Hematopoietic multipotent progenitor cell treated with erythropoietin and hydrocortisone succinate and interleukin-3 and kit ligand, for 15 days (in vitro differentiated cells): ENCODE data around the gene CLP1.

ENCODE experiments used
- DNase-seq: peaks from one replicate; pipeline ENCODE4 v3.0.0-alpha.2; 2015; ENCODE audit warnings: low spot score

The CLP1 gene

DNA sequence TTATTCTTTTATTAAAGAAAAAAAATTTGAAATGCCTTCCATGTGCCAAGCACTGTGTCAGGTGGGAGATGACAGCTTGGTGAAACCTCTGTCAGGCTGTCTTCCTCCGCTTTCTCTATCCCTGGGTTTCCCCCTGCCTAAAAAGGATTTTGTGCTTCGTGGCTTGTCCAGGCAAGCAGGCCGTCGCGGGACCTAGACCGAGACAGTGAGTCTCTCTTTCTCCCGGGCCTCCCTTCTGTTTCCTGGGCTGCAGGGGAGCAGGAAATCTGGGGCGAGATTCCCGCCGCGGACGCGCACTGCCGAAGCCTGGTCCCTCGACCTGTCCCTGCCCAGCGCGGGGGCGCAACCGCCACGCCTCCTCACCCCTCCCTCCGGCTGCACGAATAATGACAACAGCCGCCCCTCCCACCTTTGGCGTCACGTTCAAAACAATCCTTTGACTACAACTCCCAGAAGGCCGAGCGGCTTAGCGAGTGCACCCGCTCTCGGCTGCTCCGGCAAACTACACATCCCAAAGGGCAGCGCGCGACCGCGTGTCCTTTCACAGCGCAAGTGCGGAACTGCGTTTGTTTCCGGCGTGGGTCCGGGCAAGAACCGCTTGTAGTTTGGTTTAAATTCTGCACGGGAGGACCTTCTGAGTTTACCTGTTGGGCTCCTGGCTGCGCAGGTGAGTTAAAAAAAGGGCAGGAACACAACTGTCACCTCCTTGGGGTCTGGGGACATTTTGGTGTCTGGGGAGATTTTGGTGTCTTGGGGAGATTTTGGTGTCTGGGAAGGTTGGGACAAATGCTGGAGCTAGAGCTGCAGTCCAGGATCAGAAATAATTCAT, at the start of gene CLP1:
TSS of gene CLP1 (plus strand) at position 569 of the 829 bp plus-strand sequence. CDS start 1,715 bp downstream, outside the sequence.
- DNase-seq = peak; percentile 98

DNA sequence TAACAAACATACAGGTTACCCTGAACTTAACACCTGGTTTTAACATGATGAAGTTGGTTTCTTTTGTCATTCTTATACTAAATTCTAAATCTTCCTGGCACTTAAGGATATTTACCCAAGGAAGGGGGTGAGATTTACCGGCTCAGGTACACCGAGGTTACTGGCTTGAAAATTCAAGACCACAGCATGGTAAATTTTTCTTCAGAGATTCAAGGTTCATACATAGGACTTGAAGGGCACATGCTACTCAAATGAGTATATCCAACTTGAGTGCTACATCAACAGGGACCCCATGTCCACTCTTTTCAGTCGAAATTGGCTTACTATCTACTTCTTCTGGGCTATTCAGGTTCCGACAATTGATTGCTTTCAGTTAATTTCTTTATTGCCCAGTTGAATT, 47.4 kb upstream of the CLP1 start:
- DNase-seq = no peak

DNA sequence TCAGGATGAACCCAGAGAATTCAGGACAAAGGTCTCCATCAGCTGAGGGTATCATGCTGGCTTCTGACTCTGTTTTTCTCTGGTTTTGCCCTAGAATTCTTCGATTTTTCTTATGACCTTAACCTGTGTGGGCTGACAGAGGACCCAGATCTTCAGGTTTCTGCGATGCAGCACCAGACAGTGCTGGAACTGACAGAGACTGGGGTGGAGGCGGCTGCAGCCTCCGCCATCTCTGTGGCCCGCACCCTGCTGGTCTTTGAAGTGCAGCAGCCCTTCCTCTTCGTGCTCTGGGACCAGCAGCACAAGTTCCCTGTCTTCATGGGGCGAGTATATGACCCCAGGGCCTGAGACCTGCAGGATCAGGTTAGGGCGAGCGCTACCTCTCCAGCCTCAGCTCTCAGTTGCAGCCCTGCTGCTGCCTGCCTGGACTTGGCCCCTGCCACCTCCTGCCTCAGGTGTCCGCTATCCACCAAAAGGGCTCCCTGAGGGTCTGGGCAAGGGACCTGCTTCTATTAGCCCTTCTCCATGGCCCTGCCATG, 43.3 kb upstream of the CLP1 start:
- DNase-seq = no peak

DNA sequence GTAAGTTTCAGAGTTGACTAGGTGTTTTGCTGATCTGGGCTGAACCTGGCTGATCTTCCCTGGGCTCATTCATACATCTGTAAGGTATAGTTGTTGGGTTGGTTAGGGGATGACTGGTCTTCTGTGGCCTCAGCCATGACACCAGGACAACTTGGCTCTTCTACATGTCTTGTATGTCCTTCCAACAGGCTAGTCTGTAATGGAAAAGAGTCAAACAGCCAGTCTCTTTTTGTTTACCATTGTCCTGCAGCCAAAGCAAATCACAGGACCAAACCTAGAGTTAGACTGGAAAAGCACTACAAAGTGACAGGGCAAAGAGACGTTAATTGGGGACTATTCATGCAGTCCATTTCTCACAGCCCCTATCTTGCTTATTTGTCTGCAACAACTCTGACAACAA, 42.3 kb upstream of the CLP1 start:
- no peak for DNase-seq

DNA sequence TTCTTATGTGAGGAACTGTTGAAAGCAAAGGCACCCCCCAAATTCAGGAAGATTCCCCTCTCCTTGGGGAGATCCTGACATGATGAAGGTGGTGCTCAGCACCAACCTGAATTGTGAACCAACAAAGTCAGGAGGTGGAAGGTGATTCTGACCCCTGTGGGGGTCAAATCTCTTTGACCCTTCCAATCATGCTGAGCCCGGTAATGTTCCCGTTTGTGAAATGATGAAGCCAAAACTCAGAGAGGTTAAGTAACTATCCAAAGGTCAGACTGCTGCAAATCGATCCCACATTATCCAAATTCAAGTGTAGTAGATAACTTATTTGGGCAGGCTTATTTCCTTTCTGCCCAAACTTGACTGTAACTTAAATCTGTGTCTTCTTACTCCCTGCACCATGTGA, 41.0 kb upstream of the CLP1 start:
- no peak for DNase-seq

DNA sequence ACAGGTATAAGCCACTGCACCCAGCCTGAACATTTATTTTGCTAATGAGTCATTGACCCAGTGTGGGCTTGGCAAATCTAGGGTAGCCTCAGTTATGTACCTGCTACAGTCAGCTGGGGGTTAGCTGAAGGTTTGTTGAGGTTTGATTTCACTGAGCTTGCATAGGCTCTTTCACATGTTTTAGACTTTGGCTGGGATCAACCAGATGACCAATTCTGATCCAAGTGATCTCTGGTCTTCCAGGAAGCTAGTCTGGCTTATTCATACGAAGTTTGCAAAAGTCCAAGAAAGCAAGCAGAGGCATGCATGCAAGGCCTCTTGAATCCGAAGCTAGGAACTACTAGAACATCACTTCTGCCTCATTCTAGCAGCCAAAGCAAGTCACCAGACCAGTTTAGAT, 39.1 kb upstream of the CLP1 start:
- DNase-seq = no peak

DNA sequence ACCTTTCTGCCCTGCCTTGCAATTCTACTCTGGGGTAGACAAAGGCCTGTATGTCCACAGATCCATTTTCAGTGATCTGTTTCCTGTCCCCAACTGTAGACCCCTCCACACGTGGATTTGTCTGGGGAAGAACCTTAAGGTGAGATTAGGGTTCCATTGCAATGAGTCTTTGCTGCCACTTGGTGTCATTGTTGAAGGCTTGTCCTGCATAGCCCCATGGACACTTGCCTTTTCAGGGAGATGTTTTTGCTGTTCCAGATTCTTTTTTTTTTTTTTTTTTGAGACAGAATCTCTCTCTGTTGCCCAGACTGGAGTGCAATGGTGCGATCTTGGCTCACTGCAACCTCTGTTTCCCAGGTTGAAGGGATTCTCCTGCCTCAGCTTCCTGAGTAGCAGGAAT, 38.2 kb upstream of the CLP1 start:
- DNase-seq = no peak

DNA sequence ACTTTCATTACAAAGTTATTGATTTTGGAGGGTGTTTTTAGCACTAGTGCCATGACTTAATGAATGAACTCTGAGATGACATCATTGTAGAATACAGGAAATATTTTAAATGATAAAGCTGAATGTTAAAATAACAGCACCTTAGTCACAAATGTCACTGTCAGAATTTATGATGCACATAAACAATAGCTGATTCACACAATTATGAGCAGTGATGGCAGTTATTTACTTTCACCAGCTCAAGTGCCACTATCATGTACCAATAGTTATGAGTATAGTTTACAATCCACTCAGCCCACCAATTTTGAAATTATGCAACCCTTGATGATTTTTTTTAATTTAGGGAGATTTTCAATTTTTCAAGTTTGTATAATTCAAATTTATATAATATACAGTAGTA, 37.1 kb upstream of the CLP1 start:
- no peak for DNase-seq

DNA sequence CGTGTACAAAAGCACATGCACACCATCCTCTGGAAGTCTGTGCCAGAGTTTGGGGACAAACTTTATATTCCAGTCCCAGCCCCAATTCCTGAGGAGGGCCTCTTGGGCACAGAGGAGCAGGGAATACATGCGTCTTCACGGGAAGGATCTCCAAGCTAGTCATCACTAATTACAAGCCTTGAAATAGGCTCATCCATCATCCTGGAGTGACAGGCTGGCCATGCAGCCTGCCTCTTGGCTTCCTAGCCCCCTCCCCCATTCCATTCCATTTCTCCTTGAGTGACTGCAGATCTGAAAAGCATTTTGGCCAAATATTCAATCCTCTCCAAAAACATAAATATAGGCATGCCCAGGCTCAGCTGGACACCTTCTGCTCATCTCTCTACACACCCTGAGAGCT, 35.3 kb upstream of the CLP1 start:
- DNase-seq = no peak

DNA sequence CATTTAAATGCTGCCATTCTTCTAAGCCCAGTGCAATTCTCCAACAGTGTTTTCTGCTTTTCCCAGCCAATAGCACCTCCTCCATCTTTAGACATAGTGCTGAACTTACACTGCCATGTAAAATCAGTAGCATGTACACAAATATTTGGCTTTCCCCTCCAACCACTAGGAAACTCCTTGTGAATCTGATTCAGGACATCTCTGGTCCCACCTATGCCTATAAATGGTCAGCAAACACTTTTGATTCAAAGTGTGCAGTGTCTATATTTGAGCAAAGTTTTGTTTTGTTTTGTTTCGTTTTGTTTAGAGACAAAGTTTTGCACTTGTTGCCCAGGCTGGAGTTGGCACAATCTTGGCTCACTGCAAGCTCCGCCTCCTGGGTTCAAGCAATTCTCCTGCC, 32.7 kb upstream of the CLP1 start:
- DNase-seq = no peak

DNA sequence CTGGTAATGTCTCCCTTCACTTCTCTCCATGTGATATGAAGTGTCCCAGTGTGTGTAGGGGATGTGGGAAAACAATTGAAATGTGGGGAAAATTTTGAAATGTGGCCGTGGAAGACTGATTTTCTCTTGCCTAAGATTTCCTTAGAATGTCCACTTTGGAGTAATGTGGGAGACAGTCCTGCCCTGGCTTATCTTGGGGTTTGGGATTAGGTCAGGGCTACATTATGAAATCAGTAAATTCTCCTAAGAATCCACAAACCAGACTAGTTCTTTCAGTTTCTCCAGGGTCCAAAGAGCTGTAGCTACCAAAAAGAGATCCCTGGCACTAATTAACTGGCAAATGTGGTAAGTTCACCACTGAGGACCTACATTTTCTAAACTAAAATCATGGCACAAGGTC, 30.7 kb upstream of the CLP1 start:
- DNase-seq = no peak

DNA sequence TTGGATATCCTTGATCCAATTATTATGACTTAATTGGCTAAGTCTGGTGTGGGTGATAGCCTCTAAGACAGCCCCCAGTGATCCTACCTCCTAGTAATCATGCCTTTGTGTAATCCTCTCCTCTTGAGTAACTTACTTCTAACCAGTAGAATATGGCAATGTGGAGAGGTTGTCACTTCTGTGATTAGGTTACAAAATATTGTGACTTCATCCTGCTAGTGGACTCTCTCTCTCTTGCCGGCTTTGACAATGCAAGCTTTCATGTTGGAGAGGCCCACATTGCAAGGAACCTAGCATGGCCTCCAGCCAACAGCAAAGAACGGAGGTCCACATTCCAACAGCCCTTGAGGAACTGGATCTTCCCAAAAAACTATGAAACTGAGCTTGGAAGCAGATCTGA, 27.4 kb upstream of the CLP1 start:
- DNase-seq = no peak

DNA sequence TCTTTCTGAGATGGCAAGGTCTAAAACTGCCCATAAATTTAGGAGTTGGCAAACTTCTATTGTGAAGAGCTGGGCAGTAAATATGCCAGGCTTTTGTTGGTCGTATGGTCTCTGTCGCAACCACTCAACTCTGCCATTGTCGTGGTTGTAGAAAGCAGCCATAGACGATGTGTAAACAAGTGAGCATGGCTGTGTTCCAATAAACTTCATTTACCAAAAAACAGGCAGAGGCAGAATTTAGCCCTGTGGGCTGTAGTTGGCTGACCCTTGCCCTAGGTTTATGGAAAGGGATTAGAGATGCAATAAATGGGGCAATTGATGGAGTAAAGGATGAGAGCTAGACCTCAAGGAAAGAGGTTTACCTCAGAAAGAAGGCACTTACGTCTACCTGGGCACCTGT, 25.4 kb upstream of the CLP1 start:
- DNase-seq = no peak

DNA sequence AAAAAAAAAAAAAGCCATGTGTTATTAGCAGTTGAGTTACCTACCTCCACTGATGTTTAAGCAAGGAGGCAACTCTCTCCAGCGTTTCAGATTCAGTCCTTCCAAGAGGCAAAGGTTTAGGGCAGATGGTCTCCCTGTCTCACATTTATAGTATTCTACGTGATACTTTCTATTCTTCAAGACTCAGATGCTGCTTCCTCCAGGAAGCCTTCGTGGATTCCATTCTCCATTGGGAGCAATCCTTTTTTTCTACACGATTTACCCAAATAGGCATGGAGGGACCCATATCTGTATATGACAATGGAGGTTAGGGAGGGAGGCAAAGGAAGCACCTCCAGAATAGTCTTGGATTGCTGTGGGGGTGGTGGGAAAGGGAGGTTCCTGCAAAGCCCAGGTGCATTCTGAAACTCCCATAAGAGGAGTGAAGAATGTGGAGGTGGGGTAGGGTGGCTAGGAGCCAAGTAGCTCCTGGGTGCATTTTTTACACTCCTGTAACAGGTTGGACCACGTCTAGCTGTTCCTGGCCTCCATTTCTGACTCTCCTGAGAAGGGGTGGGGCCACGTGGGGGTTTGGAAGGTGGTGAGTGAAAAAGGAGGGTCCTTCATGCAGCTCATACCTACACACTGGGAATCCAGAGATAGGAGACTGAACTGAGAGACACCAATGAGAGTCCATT, 24.0 kb upstream of the CLP1 start:
- DNase-seq = no peak

DNA sequence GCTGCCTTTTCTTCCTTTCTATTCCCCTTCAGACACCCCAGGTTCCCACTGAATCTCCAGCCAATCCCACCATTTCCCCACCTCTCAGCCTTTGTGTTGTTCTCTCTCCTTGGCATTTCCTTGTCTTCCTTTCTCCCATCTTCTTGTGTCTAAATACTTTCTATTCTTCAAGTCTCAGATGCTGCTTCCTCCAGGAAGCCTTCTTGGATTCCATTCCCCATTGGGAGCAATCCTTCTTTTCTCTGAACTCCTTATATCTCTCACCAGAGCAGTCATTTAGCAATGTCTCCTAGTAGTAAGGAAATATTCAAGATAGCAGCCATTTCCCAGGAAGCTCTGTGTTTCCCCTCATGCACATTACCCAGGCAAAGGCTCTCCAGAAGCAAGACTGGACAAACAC, 23.3 kb upstream of the CLP1 start:
- no peak for DNase-seq

DNA sequence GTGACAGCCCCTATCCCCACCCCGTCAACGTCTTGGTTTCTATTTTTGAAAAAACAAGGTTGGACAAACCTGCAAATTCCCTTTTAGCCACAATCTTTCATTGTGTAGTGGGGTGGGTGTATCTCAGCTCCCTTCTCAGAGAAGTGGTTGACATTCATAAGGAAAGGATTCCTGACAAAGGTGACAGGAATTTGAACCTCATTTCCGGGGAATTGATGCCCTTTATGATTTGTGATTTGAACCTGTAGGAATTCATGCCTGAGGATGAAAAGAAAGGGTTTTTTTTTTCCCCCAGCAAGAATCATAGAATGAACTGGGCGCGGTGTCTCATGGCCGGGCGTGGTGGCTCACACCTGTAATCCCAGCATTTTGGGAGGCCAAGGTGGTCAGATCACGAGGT, 22.3 kb upstream of the CLP1 start:
- no peak for DNase-seq

DNA sequence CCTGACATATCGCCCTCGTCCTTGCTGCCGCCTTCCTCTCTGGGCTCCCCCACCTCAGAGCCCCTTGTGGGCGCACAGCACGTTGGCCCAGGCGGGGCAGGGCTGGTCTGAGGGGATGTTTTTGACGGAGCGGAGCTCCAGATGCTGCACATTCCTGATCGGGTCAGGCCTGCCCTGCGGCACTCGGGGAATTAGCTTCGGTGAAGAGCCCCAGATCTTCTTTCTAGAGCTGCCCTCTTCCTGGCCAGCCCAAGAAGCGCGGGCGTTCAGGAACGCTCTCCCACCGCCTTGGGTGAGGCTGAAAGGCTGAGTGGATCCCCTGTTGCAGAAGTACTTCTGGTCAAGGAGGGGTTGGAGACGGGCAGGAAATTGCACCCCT, 19.9 kb upstream of the CLP1 start:
- DNase-seq = no peak

DNA sequence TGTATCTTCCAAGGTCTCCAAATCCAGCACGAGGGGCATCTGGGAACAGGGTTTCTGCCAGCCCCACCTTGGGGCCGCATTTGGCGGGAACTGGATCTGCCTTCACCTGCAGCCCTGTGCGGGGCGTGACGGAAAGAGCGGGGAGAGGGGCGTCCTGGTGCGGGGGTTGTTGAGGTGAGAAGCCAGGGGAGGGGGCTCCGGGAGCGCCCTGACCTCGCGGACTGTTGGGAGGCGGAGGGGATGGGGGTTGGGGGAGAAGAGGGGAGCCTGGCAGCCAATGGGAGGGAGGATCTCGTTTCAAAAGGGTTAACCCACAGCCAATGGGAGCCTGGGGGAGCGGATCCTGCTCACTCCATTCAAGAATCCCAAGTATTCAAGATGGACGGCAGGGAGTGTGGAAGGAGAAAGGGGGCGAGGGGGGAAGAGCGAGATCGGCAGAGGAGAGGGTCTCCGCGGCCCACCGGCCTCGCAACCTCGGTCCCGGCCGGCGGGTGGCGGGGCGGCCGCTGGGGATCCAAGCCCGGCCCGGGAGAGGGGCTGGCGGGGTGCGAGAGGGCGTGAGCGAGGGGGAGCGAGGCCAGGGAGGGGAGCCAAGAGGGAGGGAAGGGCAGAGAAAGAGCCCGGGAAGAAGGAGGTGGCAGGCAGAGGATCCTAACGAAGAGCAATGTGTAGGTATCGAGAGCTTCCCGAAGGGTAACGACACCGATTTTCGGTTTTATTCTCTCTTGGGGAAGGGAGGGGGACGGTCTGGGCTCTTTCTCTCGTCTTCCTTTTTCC, 19.4 kb upstream of the CLP1 start:
- no peak for DNase-seq

DNA sequence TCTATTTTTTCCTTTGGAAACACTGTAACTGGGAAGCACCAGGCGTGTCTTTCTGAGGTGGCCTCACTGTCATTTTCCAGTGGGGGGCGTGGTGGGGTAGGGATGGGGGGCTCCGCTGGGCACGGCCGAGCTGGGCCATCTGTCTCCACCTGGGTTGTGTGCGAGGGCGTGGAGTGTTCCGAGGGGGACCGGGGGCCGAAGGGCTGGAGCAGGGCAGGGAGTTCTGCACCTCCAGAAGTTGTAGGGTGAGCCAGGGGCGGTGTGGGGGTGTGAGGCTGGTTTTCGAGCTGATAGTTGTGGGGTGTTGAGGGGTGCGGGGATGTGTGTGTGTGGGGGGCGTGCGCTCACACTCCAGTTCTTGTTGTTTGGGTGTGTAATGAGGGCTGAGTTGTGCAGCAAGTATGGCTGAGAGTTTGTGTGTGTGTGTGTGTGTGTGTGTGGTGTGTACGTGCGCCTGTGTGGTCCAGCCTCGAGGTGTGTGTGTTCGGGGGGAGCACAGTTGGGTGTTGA, 18.7 kb upstream of the CLP1 start:
- peak; percentile 24 for DNase-seq

DNA sequence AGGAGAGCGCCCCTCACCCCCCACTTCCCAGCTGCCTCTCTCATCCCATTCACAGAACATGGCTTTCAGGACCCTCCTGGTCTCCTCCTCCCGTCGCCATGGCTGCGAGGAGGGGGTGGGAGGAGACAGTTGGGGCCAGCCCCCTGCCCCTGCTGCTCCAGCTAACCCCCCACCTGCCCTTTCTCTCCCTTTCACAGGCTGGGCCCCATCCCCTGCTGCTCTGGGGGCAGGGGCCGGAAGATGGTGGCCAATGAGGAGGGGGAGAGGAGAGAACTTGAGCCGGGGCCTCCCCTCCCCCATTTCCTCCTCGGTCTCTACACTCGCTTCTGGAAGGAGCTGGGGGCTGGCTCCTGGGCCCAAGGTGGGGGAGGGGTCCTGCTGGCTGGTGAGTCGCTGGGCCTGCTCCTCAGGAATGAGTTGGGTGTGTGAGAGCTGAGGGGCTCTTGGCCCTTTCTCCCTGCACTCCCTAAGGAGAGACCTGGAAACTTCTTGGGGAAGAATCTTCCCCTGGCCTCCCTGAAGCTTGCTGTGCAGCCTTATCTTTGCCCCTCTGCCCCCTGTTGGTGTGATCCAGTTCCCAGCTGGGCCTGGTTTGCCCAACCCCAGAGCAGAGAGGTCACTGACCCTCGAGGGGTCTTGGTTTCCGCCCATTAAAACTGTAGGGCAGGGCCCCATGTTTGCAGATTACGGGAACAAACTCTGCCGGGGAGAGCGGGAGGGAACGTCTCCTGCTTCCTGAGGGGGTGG, 18.1 kb upstream of the CLP1 start:
- peak; percentile 20 for DNase-seq

DNA sequence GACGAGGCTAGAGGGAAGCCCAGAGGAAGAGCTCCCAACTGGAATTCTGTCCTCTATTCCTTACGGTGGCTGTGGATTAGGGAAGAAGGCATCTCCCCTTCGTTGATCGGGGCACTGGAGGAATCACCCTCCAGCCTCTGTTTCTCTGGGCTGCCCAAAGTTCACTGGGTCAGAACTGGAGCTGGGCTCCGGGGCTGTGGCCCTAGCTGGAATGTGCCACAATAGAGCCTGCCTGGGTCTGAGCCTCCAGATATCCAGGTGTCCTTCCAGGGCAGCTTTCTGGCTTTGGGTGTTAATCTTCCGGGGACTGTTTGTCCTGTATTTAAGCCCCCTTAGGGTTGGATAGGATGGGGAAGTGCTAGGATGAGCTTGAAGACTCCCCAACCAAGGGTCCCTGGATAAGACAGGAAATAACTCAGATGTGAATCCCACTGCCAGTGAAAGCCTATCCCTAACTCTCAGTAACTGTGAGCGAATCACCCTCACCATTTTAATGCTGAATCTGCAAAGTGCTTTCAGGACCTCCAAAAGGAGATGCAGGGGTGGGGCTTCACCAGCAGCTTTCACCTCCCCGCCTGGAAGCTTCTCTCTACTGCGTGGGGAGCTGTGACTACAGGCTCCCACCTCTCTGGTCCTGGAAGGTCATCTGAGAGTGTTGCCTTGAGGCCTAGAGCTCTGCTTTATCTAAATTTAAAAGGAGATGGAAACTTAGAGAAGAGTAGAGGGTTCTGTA, 17.3 kb upstream of the CLP1 start:
- DNase-seq = no peak
